IMR-90 (cell line): Measurements from ENCODE around the gene ALPK3. TPM values are rescaled to one million over a fixed set of nuclear protein-coding genes. Genes with fewer than 3 reads are reported as not detected.

ENCODE experiments used
- ATAC-seq: fragments of 200-7000 bp; cut with Tn5 transposase; 2 replicates; pipeline ENCODE4 v1.9.1; 2020; ENCODE audit warnings: low read depth, mild to moderate bottlenecking, moderate library complexity
- BruUV-seq: library from RNA; stranded (reverse); fragments of 400-500 nt; replicated peaks from 2 replicates; lab custom pipeline; 2021; lab: Mats Ljungman, UMichigan
- CTCF ChIA-PET: fragments of 300-600 bp; formaldehyde crosslinking; extraction: SDS; loops from one replicate; lab custom pipeline; 2021; ENCODE audit warnings: antibody characterized with exemption; lab: Yijun Ruan, JAX
- POLR2A ChIA-PET: fragments of 300-600 bp; sonication (Branson Sonifier 250); formaldehyde crosslinking; loops from one replicate; lab custom pipeline; 2022; ENCODE audit warnings: antibody characterized with exemption; ENCODE audit not compliant: unreplicated experiment; lab: Charles Lee
- DNase-seq: peaks from one replicate; pipeline ENCODE4 v3.0.0; 2013
- H2AFZ ChIP-seq: replicated peaks from 2 replicates; pipeline ENCODE3; 2013; ENCODE audit warnings: low read length, mild to moderate bottlenecking; ENCODE audit not compliant: poor library complexity
- H2AK5ac ChIP-seq: 2 replicates; pipeline ENCODE4 v1.6.1; 2013; ENCODE audit warnings: low read depth, low read length, inconsistent platforms
- H2AK9ac ChIP-seq: replicated peaks from 2 replicates; pipeline ENCODE3; 2013; ENCODE audit warnings: mild to moderate bottlenecking, low read depth, low read length, moderate library complexity; ENCODE audit not compliant: poor library complexity
- H2BK120ac ChIP-seq: 2 replicates; pipeline ENCODE4 v1.6.1; 2013; ENCODE audit warnings: low read depth, low read length, inconsistent platforms
- H2BK15ac ChIP-seq: 3 replicates; pipeline ENCODE4 v1.6.1; 2013; ENCODE audit warnings: low read depth, low read length, inconsistent platforms
- H2BK20ac ChIP-seq: 2 replicates; pipeline ENCODE4 v1.6.1; 2013; ENCODE audit warnings: low read depth, mild to moderate bottlenecking, inconsistent platforms, low read length, moderate library complexity
- H2BK5ac ChIP-seq: 2 replicates; pipeline ENCODE4 v1.6.1; 2013; ENCODE audit warnings: mild to moderate bottlenecking, low read depth, low read length, inconsistent platforms; ENCODE audit not compliant: poor library complexity, severe bottlenecking
- H3K14ac ChIP-seq: replicated peaks from 2 replicates; pipeline ENCODE4 v1.6.1; 2013; ENCODE audit warnings: low read depth, low read length, inconsistent platforms
- H3K18ac ChIP-seq: 2 replicates; pipeline ENCODE4 v1.6.1; 2013; ENCODE audit warnings: low read depth, low read length, control low read depth
- H3K23ac ChIP-seq: 2 replicates; pipeline ENCODE4 v1.6.1; 2013; ENCODE audit warnings: low read depth, low read length, inconsistent platforms
- H3K27ac ChIP-seq: 2 replicates; pipeline ENCODE4 v1.5.1; 2013; ENCODE audit warnings: mild to moderate bottlenecking, control low read depth, low read length; ENCODE audit not compliant: insufficient read depth
- H3K27me3 ChIP-seq: 2 replicates; pipeline ENCODE4 v1.6.1; 2013; ENCODE audit warnings: low read length; ENCODE audit not compliant: control insufficient read depth, insufficient read depth
- H3K36me3 ChIP-seq: 2 replicates; pipeline ENCODE4 v1.6.1; 2013; ENCODE audit warnings: low read length, mixed read lengths; ENCODE audit not compliant: control insufficient read depth, insufficient read depth
- H3K4ac ChIP-seq: 2 replicates; pipeline ENCODE4 v1.6.1; 2013; ENCODE audit warnings: low read depth, low read length, inconsistent platforms
- H3K4me1 ChIP-seq: 2 replicates; pipeline ENCODE4 v1.6.1; 2013; ENCODE audit warnings: low read length, mixed read lengths; ENCODE audit not compliant: control insufficient read depth, insufficient read depth
- H3K4me2 ChIP-seq: 2 replicates; pipeline ENCODE4 v1.6.1; 2013; ENCODE audit warnings: low read depth, mild to moderate bottlenecking, control low read depth, low read length, moderate library complexity
- H3K4me3 ChIP-seq: 2 replicates; pipeline ENCODE4 v1.5.1; 2013; ENCODE audit warnings: low read depth, mild to moderate bottlenecking, control low read depth, low read length, moderate library complexity; ENCODE audit not compliant: insufficient read depth
- H3K56ac ChIP-seq: 2 replicates; pipeline ENCODE4 v1.6.1; 2013; ENCODE audit warnings: low read length, inconsistent platforms; ENCODE audit not compliant: insufficient read depth; ENCODE audit errors: extremely low read depth
- H3K79me1 ChIP-seq, 2 experiments: 2 replicates each; pipeline ENCODE4 v1.6.1; 2013; ENCODE audit warnings: low read length in 2 of 2, inconsistent platforms in 1 of 2, low read depth in 1 of 2
- H3K9ac ChIP-seq: 2 replicates; pipeline ENCODE4 v1.6.1; 2013; ENCODE audit warnings: low read depth, low read length, control low read depth
- H3K9me1 ChIP-seq: 2 replicates; pipeline ENCODE4 v1.6.1; 2013; ENCODE audit warnings: low read length, inconsistent platforms; ENCODE audit not compliant: insufficient read depth
- H3K9me3 ChIP-seq: 2 replicates; pipeline ENCODE4 v1.6.1; 2013; ENCODE audit warnings: low read length; ENCODE audit not compliant: control insufficient read depth, insufficient read depth
- H4K20me1 ChIP-seq: 2 replicates; pipeline ENCODE4 v1.6.1; 2013; ENCODE audit warnings: low read length, inconsistent platforms; ENCODE audit not compliant: insufficient read depth
- H4K5ac ChIP-seq: 2 replicates; pipeline ENCODE4 v1.6.1; 2013; ENCODE audit warnings: mild to moderate bottlenecking, low read depth, low read length, control low read depth
- H4K8ac ChIP-seq, 2 experiments: 2 replicates each; pipeline ENCODE4 v1.6.1; 2013; ENCODE audit warnings: low read depth in 2 of 2, low read length in 2 of 2, control low read depth in 1 of 2, inconsistent platforms in 1 of 2
- H4K91ac ChIP-seq: 2 replicates; pipeline ENCODE4 v1.6.1; 2013; ENCODE audit warnings: low read depth, low read length, inconsistent platforms; ENCODE audit not compliant: insufficient read depth
- CHD1 ChIP-seq: IDR thresholded peaks from 2 replicates; pipeline ENCODE4 v1.6.1; 2012; ENCODE audit warnings: low read depth, low read length, improper control_type of control experiment
- RCOR1 ChIP-seq: IDR thresholded peaks from 2 replicates; pipeline ENCODE4 v1.6.1; 2012; ENCODE audit warnings: mild to moderate bottlenecking, low read length, improper control_type of control experiment; ENCODE audit not compliant: insufficient replicate concordance
- WGBS, 2 experiments: methylation state at CpG; one replicate each; pipeline versions ENCODE4 v1.1.5 to v1.1.7; 2013; ENCODE audit warnings: missing lambda C conversion rate in 2 of 2; ENCODE audit not compliant: insufficient read length in 1 of 2; ENCODE audit errors: extremely low coverage in 2 of 2; 5-methylcytosine and 5-hydroxymethylcytosine counted together
- dilution Hi-C: fragments of 300-500 bp; cut with HindIII; formaldehyde crosslinking; loops from one replicate; pipeline ENCODE4 v1.14.3; 2018; ENCODE audit warnings: low sequenced_read_pairs; ENCODE audit not compliant: unreplicated experiment
- in situ Hi-C: fragments of 300-500 bp; cut with MboI; formaldehyde crosslinking; loops from 3 replicates; pipeline ENCODE4 v1.14.3; 2019; ENCODE audit warnings: low sequenced_read_pairs, inconsistent platforms, mixed read lengths
- intact Hi-C: fragments of 100-400 bp; cut with micrococcal nuclease; formaldehyde crosslinking; loops from 2 replicates; pipeline ENCODE4 v1.10.0; 2022
- polyA plus RNA-seq, 3 experiments: library from polyadenylated mRNA; depleted of rRNA; stranded (reverse); fragments of >200 nt; gene quantifications; 2 replicates each; pipeline ENCODE4 v1.2.3, GENCODE V29; 2012; ENCODE audit warnings: low replicate concordance in 1 of 3
- total RNA-seq: library from RNA; depleted of rRNA; stranded (reverse); fragments of >200 nt; gene quantifications from 2 replicates; pipeline ENCODE4 v1.2.3, GENCODE V29; 2012

Gene ALPK3
- total and polyA plus RNA-seq, 2 of the 4 experiments (the other 2 are of a cell fraction) = under 0.01 to 0.26 TPM

DNA sequence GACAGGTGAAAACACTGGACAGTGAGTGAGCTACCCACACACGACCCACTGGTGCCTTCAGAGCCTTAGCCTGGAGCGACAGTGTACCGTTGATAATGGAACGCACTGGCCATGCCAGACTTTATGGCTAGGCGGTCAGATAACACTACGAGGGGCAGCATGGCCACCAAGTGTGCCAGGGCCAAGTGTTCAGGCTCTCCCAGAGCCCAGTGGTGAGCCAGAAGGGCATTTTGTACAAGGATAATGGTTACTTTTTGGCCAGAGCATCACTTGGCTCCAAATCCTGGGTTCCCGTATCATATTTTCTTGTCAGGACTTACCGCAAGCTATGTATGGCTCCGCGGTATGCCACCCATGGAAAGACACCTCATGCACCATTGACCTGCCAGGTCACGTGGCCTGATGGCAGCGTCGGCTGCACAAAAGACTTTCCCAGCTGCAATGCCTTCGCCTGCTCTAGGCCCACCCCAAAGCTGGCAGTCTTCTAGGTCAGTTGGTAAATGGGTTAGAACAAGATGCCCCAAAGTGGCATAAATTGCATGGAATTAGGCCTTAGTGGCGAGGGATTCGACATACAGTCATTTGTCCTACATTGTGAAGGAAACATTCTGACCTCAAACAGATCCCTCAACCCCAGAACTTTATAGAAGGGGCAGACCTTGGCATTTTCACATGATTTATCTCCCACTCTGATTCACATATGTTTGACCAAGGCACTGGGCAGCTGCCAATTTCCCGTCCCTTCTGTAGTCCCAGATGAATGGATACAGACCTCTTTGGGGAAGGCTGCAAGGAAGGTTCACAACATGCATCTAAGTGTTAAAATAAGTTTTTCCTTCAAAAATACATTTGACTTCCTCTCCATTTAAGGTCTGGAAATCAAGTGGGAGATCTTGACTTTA is 55.1 kb downstream of the ALPK3 start:
- Histone ChIP-seq H3K18ac (no peak overlapping the region), H2AFZ (no peak overlapping the region), H3K27me3 (peaks cover 37% of the 10 kb centered on the region), H2AK5ac (no peak overlapping the region), H3K4me2 (no peak overlapping the region), H3K4ac (no peak overlapping the region), H4K5ac (no peak overlapping the region), H3K14ac (no peak overlapping the region), H3K79me1 (no peaks in the 10 kb centered on the region), H2BK20ac (no peak overlapping the region), H3K9me3 (no peaks in the 10 kb centered on the region), H3K9me1 (no peaks in the 10 kb centered on the region), H3K23ac (no peak overlapping the region), H2AK9ac (no peak overlapping the region), H4K91ac (no peak overlapping the region), H2BK5ac (no peak overlapping the region), H3K36me3 (no peaks in the 10 kb centered on the region), H4K8ac (no peak overlapping the region), H3K27ac (no peak overlapping the region), H3K4me1 (no peaks in the 10 kb centered on the region), H3K56ac (no peak overlapping the region), H2BK120ac (no peak overlapping the region), H4K20me1 (no peaks in the 10 kb centered on the region), H3K9ac (no peak overlapping the region), H3K4me3 (no peak overlapping the region), H2BK15ac (no peak overlapping the region)
- no TSS peak for BruUV-seq
- no peak for ATAC-seq
- ChIA-PET POLR2A (no interaction called here), CTCF (no interaction called here)
- dilution Hi-C loops (no loop called here), in situ Hi-C loops (no loop called here), intact Hi-C loops (no loop called here)
- DNase-seq = no peak
- TF ChIP-seq CHD1 (no peak), RCOR1 (no peak)
- 90% methylated on average over 10 of the region's 17 CpGs; no CpG with 5 or more reads in 1 of the 2 experiments for WGBS, 2 experiments
